ENCODE measurements around the gene UBR7. TPM values are rescaled to one million over a fixed set of nuclear protein-coding genes. Genes with fewer than 3 reads are reported as not detected.
"Not testable (repeated sequence)": the region's sequence is repeated elsewhere in the genome, so short reads cannot be mapped to it uniquely, and the experiment has no call there.

Gene UBR7
- 54.9 and 75.8 TPM in 2 replicates for total RNA-seq (2014; rRNA removed)
- polyA plus RNA-seq (2012), result 20.1 TPM

GRCh38 chr14:93206793-93207467, at the start of gene UBR7, which contains the start of gene GON7:
Gene UBR7, plus strand, starts transcription at chr14:93207256. Its CDS starts 36 bp downstream, at chr14:93207292.
Gene GON7, minus strand, starts transcription at chr14:93207065. Its CDS starts 28 bp downstream, at chr14:93207037.
- peak; percentile 96 for DNase-seq (ENCODE audit: low read depth)

- DNase-seq (ENCODE audit: low read depth), result not testable (repeated sequence)
Measured at GRCh38 chr14:93158349-93158748, 48.7 kb upstream of the UBR7 start.

- not testable (repeated sequence) for DNase-seq (ENCODE audit: low read depth)
Measured at GRCh38 chr14:93159625-93160352, 47.3 kb upstream of the UBR7 start.

- DNase-seq (ENCODE audit: low read depth), result peak; percentile 6
Measured at GRCh38 chr14:93160353-93160801, 46.7 kb upstream of the UBR7 start.

- no peak for DNase-seq (ENCODE audit: low read depth)
Measured at GRCh38 chr14:93161411-93161940, 45.6 kb upstream of the UBR7 start.

- DNase-seq (ENCODE audit: low read depth), result no peak
Measured at GRCh38 chr14:93163564-93163963, 43.5 kb upstream of the UBR7 start.

GRCh38 chr14:93165271-93166265, 41.5 kb upstream of the UBR7 start:
- DNase-seq (ENCODE audit: low read depth), result not testable (repeated sequence)

- not testable (repeated sequence) for DNase-seq (ENCODE audit: low read depth)
Measured at GRCh38 chr14:93168610-93169009, 38.4 kb upstream of the UBR7 start.

- not testable (repeated sequence) for DNase-seq (ENCODE audit: low read depth)
Measured at GRCh38 chr14:93169619-93170018, 37.4 kb upstream of the UBR7 start.

GRCh38 chr14:93170141-93170540, 36.9 kb upstream of the UBR7 start:
- DNase-seq (ENCODE audit: low read depth), result not testable (repeated sequence)

GRCh38 chr14:93171376-93171775, 35.7 kb upstream of the UBR7 start:
- no peak for DNase-seq (ENCODE audit: low read depth)

- DNase-seq (ENCODE audit: low read depth), result peak; percentile 6
Measured at GRCh38 chr14:93173943-93174395, 33.1 kb upstream of the UBR7 start.

GRCh38 chr14:93174731-93175130, 32.3 kb upstream of the UBR7 start:
- not testable (repeated sequence) for DNase-seq (ENCODE audit: low read depth)

- DNase-seq (ENCODE audit: low read depth), result no peak
Measured at GRCh38 chr14:93175492-93175891, 31.6 kb upstream of the UBR7 start.

GRCh38 chr14:93183596-93184317, 23.3 kb upstream of the UBR7 start:
- no peak for DNase-seq (ENCODE audit: low read depth)

GRCh38 chr14:93184391-93185348, 22.4 kb upstream of the UBR7 start, which contains the start of the genes LYSET and MOAP1:
Gene LYSET, plus strand, starts transcription at chr14:93185317. Its CDS starts 89 bp downstream, at chr14:93185406.
Gene MOAP1, minus strand, starts transcription at chr14:93184897. Its CDS starts 655 bp downstream, at chr14:93184242.
- peak; percentile 75 for DNase-seq (ENCODE audit: low read depth)

GRCh38 chr14:93185349-93185720, 21.7 kb upstream of the UBR7 start:
- DNase-seq (ENCODE audit: low read depth), result no peak

- no peak for DNase-seq (ENCODE audit: low read depth)
Measured at GRCh38 chr14:93186466-93186865, 20.6 kb upstream of the UBR7 start.

GRCh38 chr14:93186956-93187355, 20.1 kb upstream of the UBR7 start:
- DNase-seq (ENCODE audit: low read depth), result no peak

All from LHCN-M2 (cell line).